GM12874 (cell line): Measurements from ENCODE around the gene CADM2.

Experiments used
- TF ChIP-seq, protein P1 (sequence below): IDR thresholded peaks from 2 replicates; pipeline ENCODE4 v1.5.1; 2011; ENCODE audit warnings: low read depth, mild to moderate bottlenecking, control low read depth, low read length, moderate library complexity; ENCODE audit not compliant: insufficient read depth

Gene CADM2

GRCh38 chr3:85005946-85006345 is 47.2 kb downstream of the CADM2 start:
- TF ChIP-seq, protein P1, sequence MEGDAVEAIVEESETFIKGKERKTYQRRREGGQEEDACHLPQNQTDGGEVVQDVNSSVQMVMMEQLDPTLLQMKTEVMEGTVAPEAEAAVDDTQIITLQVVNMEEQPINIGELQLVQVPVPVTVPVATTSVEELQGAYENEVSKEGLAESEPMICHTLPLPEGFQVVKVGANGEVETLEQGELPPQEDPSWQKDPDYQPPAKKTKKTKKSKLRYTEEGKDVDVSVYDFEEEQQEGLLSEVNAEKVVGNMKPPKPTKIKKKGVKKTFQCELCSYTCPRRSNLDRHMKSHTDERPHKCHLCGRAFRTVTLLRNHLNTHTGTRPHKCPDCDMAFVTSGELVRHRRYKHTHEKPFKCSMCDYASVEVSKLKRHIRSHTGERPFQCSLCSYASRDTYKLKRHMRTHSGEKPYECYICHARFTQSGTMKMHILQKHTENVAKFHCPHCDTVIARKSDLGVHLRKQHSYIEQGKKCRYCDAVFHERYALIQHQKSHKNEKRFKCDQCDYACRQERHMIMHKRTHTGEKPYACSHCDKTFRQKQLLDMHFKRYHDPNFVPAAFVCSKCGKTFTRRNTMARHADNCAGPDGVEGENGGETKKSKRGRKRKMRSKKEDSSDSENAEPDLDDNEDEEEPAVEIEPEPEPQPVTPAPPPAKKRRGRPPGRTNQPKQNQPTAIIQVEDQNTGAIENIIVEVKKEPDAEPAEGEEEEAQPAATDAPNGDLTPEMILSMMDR = no peak

DNA sequence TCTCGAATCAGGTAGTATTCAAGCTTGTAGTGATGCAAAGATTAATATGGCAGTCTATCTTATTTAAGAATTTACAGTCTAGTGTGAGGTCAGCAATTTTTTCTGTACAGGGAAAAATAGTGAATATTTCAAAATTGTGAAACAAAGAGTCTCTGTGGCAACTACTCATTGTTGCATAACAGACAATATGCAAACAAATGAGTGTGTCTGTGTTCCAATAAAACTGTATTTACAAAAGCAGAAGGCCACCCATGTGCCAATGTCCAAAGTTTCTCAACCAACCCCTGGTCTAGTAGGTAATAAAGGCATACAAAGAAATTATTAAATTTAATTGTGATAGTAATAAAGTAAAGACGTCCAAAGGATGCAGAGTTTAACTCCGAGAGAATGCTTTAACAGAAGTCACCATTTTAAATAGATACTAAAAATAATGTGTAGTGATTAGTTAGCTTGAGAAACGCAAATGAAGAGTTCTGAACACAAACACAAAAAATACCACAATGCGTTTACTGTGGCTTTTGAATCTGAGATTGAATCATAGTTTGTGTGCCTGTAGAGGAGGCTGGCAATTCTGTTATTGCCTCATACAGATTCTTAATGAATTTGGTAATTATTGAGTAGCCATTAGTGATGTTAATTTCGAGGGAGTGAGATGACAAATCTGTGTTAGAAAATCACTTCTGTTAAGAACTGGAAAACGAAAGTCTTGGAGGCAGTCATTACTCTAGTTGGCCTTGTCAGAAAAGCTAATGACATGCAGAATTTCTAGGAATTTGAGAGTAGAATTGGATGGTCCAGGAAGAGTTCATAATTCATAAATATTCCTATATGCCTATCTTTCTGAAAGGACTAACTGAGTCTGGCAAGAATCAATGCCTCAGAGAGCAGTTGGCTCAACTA is 48.7 kb downstream of the CADM2 start:
- TF ChIP-seq, protein P1 = no peak

GRCh38 chr3:85020828-85021227 is 62.0 kb downstream of the CADM2 start:
- TF ChIP-seq, protein P1 = no peak

GRCh38 chr3:85030052-85030451 is 71.3 kb downstream of the CADM2 start:
- TF ChIP-seq, protein P1 = no peak

GRCh38 chr3:85037203-85037602 is 78.4 kb downstream of the CADM2 start:
- TF ChIP-seq, protein P1 = no peak

DNA sequence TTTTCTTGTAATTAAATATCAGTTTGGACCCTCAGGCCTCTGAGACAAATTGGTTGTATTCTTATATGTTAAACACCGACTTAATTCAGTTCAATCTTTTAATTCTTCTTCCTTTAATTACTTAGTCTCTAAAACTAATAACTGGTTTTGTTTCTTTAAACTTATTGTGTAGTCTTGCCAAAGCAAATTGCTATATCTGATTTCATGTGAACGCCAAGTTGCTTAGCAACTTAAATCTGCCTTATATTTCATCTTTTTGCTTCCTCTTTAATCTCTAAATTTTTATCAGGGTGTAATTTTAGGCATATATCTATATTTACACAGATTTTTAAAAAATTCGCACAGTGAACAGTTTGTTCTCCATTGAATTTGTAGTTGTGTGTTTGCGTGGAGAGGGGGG is 82.2 kb downstream of the CADM2 start:
- TF ChIP-seq, protein P1 = no peak

GRCh38 chr3:85041562-85042055 is 82.8 kb downstream of the CADM2 start:
- TF ChIP-seq, protein P1 = no peak
